ENCODE data around the gene PADI1.

DNA sequence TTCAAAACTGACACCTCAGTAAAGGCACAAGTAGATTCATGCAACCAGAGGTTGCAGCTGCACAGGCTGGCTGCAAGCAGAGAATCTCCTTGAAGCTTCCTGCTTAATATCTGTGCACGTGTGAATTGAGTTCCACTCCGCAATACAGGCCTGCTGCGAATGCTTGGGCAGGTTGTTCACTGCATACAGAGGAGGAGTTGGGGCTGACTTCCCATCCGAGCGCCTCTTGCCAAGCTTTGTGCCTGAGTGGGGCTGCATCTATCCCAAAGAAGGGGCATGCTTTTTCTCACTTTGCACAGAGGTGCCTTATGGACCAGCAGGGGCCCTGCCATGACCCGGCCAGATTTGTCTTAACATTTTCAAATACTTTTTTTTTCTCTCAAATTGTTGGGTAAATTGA lies 17.9 kb upstream of the PADI1 start:
- TF ChIP-seq, protein P1, sequence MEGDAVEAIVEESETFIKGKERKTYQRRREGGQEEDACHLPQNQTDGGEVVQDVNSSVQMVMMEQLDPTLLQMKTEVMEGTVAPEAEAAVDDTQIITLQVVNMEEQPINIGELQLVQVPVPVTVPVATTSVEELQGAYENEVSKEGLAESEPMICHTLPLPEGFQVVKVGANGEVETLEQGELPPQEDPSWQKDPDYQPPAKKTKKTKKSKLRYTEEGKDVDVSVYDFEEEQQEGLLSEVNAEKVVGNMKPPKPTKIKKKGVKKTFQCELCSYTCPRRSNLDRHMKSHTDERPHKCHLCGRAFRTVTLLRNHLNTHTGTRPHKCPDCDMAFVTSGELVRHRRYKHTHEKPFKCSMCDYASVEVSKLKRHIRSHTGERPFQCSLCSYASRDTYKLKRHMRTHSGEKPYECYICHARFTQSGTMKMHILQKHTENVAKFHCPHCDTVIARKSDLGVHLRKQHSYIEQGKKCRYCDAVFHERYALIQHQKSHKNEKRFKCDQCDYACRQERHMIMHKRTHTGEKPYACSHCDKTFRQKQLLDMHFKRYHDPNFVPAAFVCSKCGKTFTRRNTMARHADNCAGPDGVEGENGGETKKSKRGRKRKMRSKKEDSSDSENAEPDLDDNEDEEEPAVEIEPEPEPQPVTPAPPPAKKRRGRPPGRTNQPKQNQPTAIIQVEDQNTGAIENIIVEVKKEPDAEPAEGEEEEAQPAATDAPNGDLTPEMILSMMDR (IDR thresholded peaks at IDR 0.05): no peak
- TF ChIP-seq EP300 (IDR thresholded peaks at IDR 0.05) (no peak), POLR2AphosphoS5 (IDR thresholded peaks at IDR 0.05) (no peak)
